Fibroblast of upper back skin (primary cell): ENCODE data around the gene CD38.

Experiments used
- DNase-seq: peaks from one replicate; pipeline ENCODE4 v3.0.0-alpha.2; 2013

The CD38 gene

DNA sequence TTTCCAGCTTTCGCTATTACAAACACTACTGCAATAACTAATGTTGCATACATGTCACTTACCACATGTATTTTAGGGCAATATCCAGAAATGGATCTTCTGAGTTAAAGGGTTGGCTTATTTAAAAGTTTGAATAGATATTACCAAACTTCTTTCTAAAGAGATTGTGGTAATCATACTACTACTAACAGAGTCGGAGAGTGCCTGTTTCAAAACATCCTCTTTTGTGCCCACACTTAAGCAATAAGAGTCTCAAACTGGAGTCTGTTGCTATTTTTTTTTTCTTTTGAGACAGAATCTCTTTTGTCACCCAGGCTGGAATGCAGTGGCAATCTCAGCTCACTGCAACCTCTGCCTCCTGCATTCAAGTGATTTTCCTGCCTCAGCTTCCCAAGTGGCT, 124.6 kb downstream of the CD38 start:
- DNase-seq: no peak
